PC-3 (cell line): ENCODE data around the gene REC8.

Experiments
- CTCF ChIP-seq: fragments of 300-600 bp; sonication (generic); conservative IDR thresholded peaks from 2 replicates; pipeline ENCODE4 v1.5.1; 2017; ENCODE audit warnings: antibody characterized with exemption, low read depth, mild to moderate bottlenecking, low read length
- EZH2 ChIP-seq: fragments of 300-600 bp; sonication (generic); IDR thresholded peaks from one replicate; pipeline ENCODE4 v1.6.1; 2017; ENCODE audit warnings: antibody characterized with exemption, mild to moderate bottlenecking, low read length; ENCODE audit not compliant: unreplicated experiment
- EZH2phosphoT487 ChIP-seq: fragments of 300-600 bp; sonication (generic); IDR thresholded peaks from 2 replicates; pipeline ENCODE4 v1.6.1; 2018; ENCODE audit warnings: mild to moderate bottlenecking, antibody characterized with exemption, low read length, borderline replicate concordance

GRCh38 chr14:24129410-24129998 is 42.4 kb upstream of the REC8 start:
- TF ChIP-seq CTCF (no peak), EZH2 (no peak), EZH2phosphoT487 (no peak)
